Type B pancreatic cell (in vitro differentiated cells): ENCODE data around the gene KCNT1. TPM values are rescaled to one million over a fixed set of nuclear protein-coding genes. Genes with fewer than 3 reads are reported as not detected.
"Not testable (repeated sequence)": the region's sequence is repeated elsewhere in the genome, so short reads cannot be mapped to it uniquely, and the experiment has no call there.

Experiments
- DNase-seq: peaks from one replicate; pipeline ENCODE4 v3.0.0; 2021; ENCODE audit warnings: mixed read lengths; ENCODE audit not compliant: unreplicated experiment; ENCODE audit errors: extremely low spot score
- H3K27ac Mint-ChIP-seq: 2 replicates; pipeline ENCODE4 v1.8.0; 2021; ENCODE audit warnings: mild to moderate bottlenecking, mixed read lengths
- H3K27me3 Mint-ChIP-seq: 2 replicates; pipeline ENCODE4 v1.8.0; 2021; ENCODE audit warnings: mixed read lengths
- H3K36me3 Mint-ChIP-seq: 2 replicates; pipeline ENCODE4 v1.8.0; 2021; ENCODE audit warnings: mixed read lengths
- H3K4me1 Mint-ChIP-seq: one replicate; pipeline ENCODE4 v1.8.0; 2021; ENCODE audit warnings: mixed read lengths; ENCODE audit not compliant: unreplicated experiment
- H3K4me3 Mint-ChIP-seq: 2 replicates; pipeline ENCODE4 v1.8.0; 2021; ENCODE audit warnings: mild to moderate bottlenecking, mixed read lengths
- H3K9me3 Mint-ChIP-seq: 2 replicates; pipeline ENCODE4 v1.8.0; 2021; ENCODE audit warnings: mixed read lengths
- total RNA-seq: library from RNA; stranded (reverse); gene quantifications from 2 replicates; pipeline ENCODE4 v1.2.1, GENCODE V29; 2021; ENCODE audit warnings: low replicate concordance
- TF ChIP-seq, protein P1 (sequence below): fragments of 200-600 bp; sonication (generic); conservative IDR thresholded peaks from 2 replicates; pipeline ENCODE4 v1.5.0; 2021; ENCODE audit warnings: antibody characterized with exemption, mild to moderate bottlenecking

KCNT1 gene
- total RNA-seq, 1 donor from 2014 or later, result not detected

DNA sequence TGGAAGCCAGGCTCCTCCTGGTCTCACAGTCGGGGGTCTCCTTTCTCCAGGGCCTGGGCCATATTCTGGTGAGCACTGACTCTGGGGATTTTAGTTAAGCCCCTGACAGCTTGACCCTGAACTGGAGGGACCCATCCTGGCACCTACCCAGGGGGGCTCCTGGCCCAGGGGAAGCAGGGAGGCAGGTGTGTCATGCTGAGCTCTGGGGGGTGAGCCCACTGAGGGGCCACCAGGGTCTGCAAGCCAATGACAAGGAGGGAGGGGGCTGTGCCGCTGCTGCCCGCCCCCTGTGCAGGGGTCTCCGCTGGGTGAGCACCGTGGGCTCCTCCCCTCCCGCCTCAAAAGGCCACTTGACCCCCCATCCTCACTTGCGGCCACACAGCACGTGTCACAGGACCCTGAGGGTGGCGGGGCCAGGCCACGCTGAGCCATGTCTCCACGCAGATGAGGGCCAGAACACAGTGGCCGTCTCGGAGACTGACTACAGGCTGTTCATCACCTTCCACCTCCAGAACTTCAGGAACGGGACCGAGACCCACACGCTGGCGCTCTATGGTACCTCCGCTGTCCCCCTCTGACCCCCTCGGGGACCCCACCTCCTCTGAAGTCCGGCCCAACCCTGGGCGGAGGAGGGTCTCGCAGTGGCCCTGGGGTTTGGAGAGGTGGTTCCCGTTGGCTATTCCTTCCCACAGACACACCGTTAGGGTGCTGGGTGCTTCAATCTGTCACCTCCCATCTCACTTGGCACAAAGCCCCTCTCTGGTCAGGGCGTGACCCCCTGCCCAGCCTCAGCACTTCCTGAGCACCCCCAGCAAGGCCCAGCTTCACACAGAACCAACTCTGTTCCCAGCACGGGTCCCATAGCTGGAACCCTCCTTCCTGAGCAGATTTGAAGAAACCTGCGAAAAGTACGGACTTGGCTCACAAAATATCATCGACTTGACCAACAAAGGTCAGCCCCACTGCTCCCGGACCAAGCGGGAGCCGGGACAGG, 36.9 kb upstream of the KCNT1 start:
- Mint-ChIP-seq H3K4me1 (peaks cover 14% of the 10 kb centered on the region), H3K9me3 (no peaks in the 10 kb centered on the region), H3K27me3 (peaks cover 3% of the 10 kb centered on the region), H3K27ac (no peak overlapping the region), H3K4me3 (no peak overlapping the region), H3K36me3 (no peaks in the 10 kb centered on the region)
- TF ChIP-seq, protein P1, sequence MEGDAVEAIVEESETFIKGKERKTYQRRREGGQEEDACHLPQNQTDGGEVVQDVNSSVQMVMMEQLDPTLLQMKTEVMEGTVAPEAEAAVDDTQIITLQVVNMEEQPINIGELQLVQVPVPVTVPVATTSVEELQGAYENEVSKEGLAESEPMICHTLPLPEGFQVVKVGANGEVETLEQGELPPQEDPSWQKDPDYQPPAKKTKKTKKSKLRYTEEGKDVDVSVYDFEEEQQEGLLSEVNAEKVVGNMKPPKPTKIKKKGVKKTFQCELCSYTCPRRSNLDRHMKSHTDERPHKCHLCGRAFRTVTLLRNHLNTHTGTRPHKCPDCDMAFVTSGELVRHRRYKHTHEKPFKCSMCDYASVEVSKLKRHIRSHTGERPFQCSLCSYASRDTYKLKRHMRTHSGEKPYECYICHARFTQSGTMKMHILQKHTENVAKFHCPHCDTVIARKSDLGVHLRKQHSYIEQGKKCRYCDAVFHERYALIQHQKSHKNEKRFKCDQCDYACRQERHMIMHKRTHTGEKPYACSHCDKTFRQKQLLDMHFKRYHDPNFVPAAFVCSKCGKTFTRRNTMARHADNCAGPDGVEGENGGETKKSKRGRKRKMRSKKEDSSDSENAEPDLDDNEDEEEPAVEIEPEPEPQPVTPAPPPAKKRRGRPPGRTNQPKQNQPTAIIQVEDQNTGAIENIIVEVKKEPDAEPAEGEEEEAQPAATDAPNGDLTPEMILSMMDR, result no peak
- DNase-seq, result no peak

DNA sequence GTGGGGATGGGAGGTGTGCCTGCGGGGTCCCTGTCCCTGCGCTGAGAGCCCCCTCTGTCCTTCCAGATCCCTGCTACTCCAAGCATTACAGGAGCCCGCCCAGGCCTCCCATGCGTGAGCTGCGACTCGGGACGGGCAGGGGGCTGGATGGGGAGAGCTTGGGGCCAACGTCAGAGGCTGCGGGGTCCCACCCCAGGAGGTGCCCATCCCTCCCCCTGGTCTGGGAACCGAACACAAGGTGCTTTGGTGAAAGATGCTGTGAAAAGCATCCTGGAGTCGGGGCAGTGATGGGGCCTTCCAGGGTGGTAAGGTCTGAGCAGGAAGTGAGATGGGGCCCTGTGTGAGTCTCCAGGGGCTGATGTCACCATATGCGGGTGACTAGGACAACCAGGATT, 36.2 kb upstream of the KCNT1 start:
- H3K27ac Mint-ChIP-seq, result no peak overlapping the region
- H3K36me3 Mint-ChIP-seq, result no peaks in the 10 kb centered on the region
- TF ChIP-seq, protein P1, result no peak
- no peak for DNase-seq
- H3K4me1 Mint-ChIP-seq, result peaks cover 14% of the 10 kb centered on the region
- no peak overlapping the region for H3K4me3 Mint-ChIP-seq
- H3K9me3 Mint-ChIP-seq, result no peaks in the 10 kb centered on the region
- peaks cover 3% of the 10 kb centered on the region for H3K27me3 Mint-ChIP-seq

DNA sequence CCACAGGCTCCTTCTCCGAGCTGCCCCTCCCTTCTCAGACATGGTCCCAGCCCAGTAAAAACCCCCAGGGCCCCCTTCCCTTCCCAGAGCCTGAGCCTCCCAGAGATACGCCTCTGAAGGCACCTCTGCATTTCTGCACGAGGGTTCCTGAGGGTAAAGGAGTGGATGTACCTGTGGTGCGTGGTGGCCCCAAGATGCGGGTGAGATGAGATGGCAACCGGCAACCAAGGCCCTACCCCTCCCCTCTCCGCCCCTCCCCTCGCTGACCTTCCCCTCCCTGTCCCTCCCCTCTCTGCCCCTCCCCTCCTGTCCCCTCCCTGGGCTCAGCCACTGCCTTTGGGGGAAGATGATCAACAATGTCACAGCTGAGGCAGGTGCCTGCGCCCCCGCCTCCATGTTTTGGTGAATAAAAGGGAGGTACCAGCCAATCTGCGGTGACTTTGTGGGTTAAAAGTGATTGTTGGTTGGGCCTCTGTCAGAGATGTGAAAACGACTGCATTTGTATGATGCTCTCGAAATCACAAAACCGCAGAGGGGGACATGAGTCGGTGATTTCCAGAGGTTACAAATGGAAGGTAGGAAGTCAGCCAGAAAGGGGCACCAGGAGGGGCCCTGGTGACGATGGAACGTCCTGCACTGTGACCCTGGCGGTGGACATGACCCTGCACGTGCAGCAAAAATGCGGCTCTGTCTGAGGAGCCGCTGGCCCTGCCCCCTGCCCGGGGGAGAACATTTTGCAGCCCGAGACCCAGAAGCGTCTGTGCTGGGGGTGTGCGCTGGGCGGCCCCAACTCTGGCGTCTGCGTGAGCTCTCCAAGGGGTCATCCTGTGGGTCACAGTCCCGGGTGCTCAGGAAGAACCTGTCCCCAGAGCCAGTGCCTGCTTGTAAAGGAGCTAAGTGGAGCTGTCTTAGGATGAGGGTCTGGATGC, 35.2 kb upstream of the KCNT1 start:
- DNase-seq, result no peak
- Mint-ChIP-seq H3K9me3 (no peaks in the 10 kb centered on the region), H3K4me3 (no peak overlapping the region), H3K27ac (no peak overlapping the region), H3K4me1 (peaks cover 13% of the 10 kb centered on the region), H3K27me3 (peaks cover 3% of the 10 kb centered on the region), H3K36me3 (no peaks in the 10 kb centered on the region)
- TF ChIP-seq, protein P1, result no peak

- no peaks in the 10 kb centered on the region for H3K36me3 Mint-ChIP-seq
- TF ChIP-seq, protein P1, result no peak
- no peak overlapping the region for H3K4me3 Mint-ChIP-seq
- peaks cover 7% of the 10 kb centered on the region for H3K27me3 Mint-ChIP-seq
- H3K4me1 Mint-ChIP-seq, result peaks cover 5% of the 10 kb centered on the region
- no peak for DNase-seq
- no peaks in the 10 kb centered on the region for H3K9me3 Mint-ChIP-seq
- no peak overlapping the region for H3K27ac Mint-ChIP-seq
Measured at GRCh38 chr9:135667463-135668001, 34.5 kb upstream of the KCNT1 start.

- not testable (repeated sequence) for H3K9me3 Mint-ChIP-seq, H3K4me3 Mint-ChIP-seq, H3K36me3 Mint-ChIP-seq, H3K27ac Mint-ChIP-seq, DNase-seq, H3K4me1 Mint-ChIP-seq
- peaks cover 11% of the 10 kb centered on the region for H3K27me3 Mint-ChIP-seq
Measured at GRCh38 chr9:135669018-135669417, 33.0 kb upstream of the KCNT1 start.
